MM.1S (cell line): ENCODE measurements around the gene ZNF850.

Source experiments
- DNase-seq: peaks from one replicate; pipeline ENCODE4 v3.0.0-alpha.2; 2015
- H2AFZ ChIP-seq: fragments of 300-600 bp; sonication (generic); 2 replicates; pipeline ENCODE4 v1.6.0; 2016; ENCODE audit warnings: antibody characterized with exemption, low read length
- H3F3A ChIP-seq: fragments of 300-600 bp; sonication (generic); 2 replicates; pipeline ENCODE4 v1.6.1; 2016; ENCODE audit warnings: mild to moderate bottlenecking, antibody characterized with exemption, low read length, moderate library complexity, mixed read lengths; ENCODE audit not compliant: insufficient read depth
- H3K27ac ChIP-seq: fragments of 300-600 bp; sonication (generic); 2 replicates; pipeline ENCODE4 v1.5.1; 2016; ENCODE audit warnings: mild to moderate bottlenecking, low read length
- H3K27me3 ChIP-seq: fragments of 300-600 bp; sonication (generic); replicated peaks from 2 replicates; pipeline ENCODE4 v1.6.0; 2016; ENCODE audit warnings: low read length; ENCODE audit not compliant: insufficient read depth
- H3K36me3 ChIP-seq: fragments of 300-600 bp; sonication (generic); replicated peaks from 2 replicates; pipeline ENCODE4 v1.6.1; 2016; ENCODE audit warnings: mild to moderate bottlenecking, low read length, mixed read lengths; ENCODE audit not compliant: insufficient read depth
- H3K4me1 ChIP-seq: fragments of 300-600 bp; sonication (generic); 2 replicates; pipeline ENCODE4 v1.6.1; 2016; ENCODE audit warnings: low read length, mixed read lengths
- H3K4me2 ChIP-seq: fragments of 300-600 bp; sonication (generic); 2 replicates; pipeline ENCODE4 v1.6.0; 2016; ENCODE audit warnings: low read depth, low read length
- H3K4me3 ChIP-seq: fragments of 300-600 bp; sonication (generic); 2 replicates; pipeline ENCODE4 v1.5.1; 2016; ENCODE audit warnings: low read length, mixed read lengths
- H3K79me2 ChIP-seq: fragments of 300-600 bp; sonication (generic); 2 replicates; pipeline ENCODE4 v1.6.1; 2016; ENCODE audit warnings: mixed run types, low read length, mixed read lengths
- H3K9ac ChIP-seq: fragments of 300-600 bp; sonication (generic); 2 replicates; pipeline ENCODE4 v1.6.1; 2016; ENCODE audit warnings: low read length, mixed read lengths
- H3K9me2 ChIP-seq: fragments of 300-600 bp; sonication (generic); replicated peaks from 2 replicates; pipeline ENCODE4 v1.6.1; 2016; ENCODE audit warnings: mild to moderate bottlenecking, low read length, mixed read lengths; ENCODE audit not compliant: insufficient read depth
- H3K9me3 ChIP-seq: fragments of 300-600 bp; sonication (generic); replicated peaks from 2 replicates; pipeline ENCODE4 v1.6.1; 2016; ENCODE audit warnings: mild to moderate bottlenecking, low read length, mixed read lengths; ENCODE audit not compliant: insufficient read depth
- H4K20me1 ChIP-seq: fragments of 300-600 bp; sonication (generic); 2 replicates; pipeline ENCODE4 v1.6.1; 2016; ENCODE audit warnings: mild to moderate bottlenecking, low read length, moderate library complexity, mixed read lengths; ENCODE audit not compliant: insufficient read depth
- EZH2 ChIP-seq: fragments of 300-600 bp; sonication (generic); optimal IDR thresholded peaks from 2 replicates; pipeline ENCODE3; 2017; ENCODE audit warnings: low read depth, mild to moderate bottlenecking, antibody characterized with exemption, low read length, mixed read lengths
- EZH2phosphoT487 ChIP-seq: fragments of 300-600 bp; sonication (generic); IDR thresholded peaks from 2 replicates; pipeline ENCODE4 v1.6.1; 2018; ENCODE audit warnings: antibody characterized with exemption, low read length
- TF ChIP-seq, protein P1 (sequence below): fragments of 300-600 bp; sonication (generic); IDR thresholded peaks from 2 replicates; pipeline ENCODE4 v1.5.1; 2016; ENCODE audit warnings: antibody characterized with exemption, low read length, mixed read lengths

The ZNF850 gene

DNA sequence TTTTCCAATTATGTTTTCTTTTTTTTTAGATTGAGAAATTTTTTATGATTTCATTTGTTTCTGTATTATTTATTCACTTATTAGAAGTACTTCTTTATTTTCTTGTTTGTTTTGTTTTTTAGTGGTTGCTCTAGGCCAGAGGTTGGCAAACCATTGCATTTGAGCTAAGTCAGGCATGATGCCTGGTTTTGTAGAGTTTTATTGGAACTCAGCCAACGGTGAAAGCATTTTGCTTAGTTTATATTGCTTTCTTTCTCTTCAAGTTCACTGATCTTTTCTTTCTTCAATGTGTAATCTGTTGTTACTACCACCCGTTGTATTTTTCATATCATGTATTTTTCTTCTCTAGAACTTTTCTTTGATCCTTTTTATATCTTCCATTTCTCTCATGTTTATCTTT, 65.5 kb downstream of the ZNF850 start:
- Histone ChIP-seq H3K4me2 (no peak overlapping the region), H3K4me3 (no peak overlapping the region), H3K27me3 (no peaks in the 10 kb centered on the region), H3K9me3 (no peaks in the 10 kb centered on the region), H3K9ac (no peak overlapping the region), H3K79me2 (peaks cover 40% of the 10 kb centered on the region), H3K27ac (no peak overlapping the region), H3K36me3 (peaks cover 18% of the 10 kb centered on the region), H2AFZ (no peak overlapping the region), H3K9me2 (no peaks in the 10 kb centered on the region), H3K4me1 (no peaks in the 10 kb centered on the region), H3F3A (no peaks in the 10 kb centered on the region), H4K20me1 (no peaks in the 10 kb centered on the region)
- DNase-seq = no peak
- TF ChIP-seq, protein P1, sequence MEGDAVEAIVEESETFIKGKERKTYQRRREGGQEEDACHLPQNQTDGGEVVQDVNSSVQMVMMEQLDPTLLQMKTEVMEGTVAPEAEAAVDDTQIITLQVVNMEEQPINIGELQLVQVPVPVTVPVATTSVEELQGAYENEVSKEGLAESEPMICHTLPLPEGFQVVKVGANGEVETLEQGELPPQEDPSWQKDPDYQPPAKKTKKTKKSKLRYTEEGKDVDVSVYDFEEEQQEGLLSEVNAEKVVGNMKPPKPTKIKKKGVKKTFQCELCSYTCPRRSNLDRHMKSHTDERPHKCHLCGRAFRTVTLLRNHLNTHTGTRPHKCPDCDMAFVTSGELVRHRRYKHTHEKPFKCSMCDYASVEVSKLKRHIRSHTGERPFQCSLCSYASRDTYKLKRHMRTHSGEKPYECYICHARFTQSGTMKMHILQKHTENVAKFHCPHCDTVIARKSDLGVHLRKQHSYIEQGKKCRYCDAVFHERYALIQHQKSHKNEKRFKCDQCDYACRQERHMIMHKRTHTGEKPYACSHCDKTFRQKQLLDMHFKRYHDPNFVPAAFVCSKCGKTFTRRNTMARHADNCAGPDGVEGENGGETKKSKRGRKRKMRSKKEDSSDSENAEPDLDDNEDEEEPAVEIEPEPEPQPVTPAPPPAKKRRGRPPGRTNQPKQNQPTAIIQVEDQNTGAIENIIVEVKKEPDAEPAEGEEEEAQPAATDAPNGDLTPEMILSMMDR = no peak
- no peak for TF ChIP-seq EZH2phosphoT487
- no peak for TF ChIP-seq EZH2

DNA sequence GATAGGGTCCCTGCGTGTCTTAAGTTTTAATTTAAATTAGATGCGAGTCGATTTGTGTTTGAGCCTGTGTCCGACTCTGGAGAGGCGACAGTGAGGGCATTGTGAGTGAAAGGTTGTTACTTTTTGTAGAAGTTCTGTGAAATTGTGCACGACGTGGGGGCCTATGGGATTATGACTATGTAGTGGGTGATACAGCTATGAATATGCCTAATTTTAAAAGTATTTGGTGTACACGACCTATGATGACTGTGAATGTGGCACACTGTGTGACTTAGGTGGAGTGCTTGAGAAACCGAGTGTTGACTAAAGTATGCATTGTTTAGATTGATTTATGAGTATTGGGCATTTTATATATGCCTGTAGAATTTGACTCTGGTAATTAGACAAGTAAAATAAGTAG, 84.5 kb downstream of the ZNF850 start:
- peaks cover 19% of the 10 kb centered on the region for H3K79me2 ChIP-seq
- H3K4me2 ChIP-seq = peak overlapping the region; percentile 66
- peak overlapping the region; percentile 99 for H2AFZ ChIP-seq
- H3K27me3 ChIP-seq = no peaks in the 10 kb centered on the region
- TF ChIP-seq EZH2 = no peak
- TF ChIP-seq, protein P1 = no peak
- no peak for TF ChIP-seq EZH2phosphoT487
- H3K4me1 ChIP-seq = peaks cover 5% of the 10 kb centered on the region; the same call in 1 of the 2 replicates
- peak overlapping the region; percentile 72 for H3K9ac ChIP-seq
- no peaks in the 10 kb centered on the region for H3K9me2 ChIP-seq
- H3K4me3 ChIP-seq = peak overlapping the region; percentile 85
- no peaks in the 10 kb centered on the region for H4K20me1 ChIP-seq
- H3K36me3 ChIP-seq = peaks cover 31% of the 10 kb centered on the region
- H3F3A ChIP-seq = no peaks in the 10 kb centered on the region
- H3K9me3 ChIP-seq = no peaks in the 10 kb centered on the region
- peak overlapping the region; percentile 21; the same call in 1 of the 2 replicates for H3K27ac ChIP-seq
- DNase-seq = no peak

DNA sequence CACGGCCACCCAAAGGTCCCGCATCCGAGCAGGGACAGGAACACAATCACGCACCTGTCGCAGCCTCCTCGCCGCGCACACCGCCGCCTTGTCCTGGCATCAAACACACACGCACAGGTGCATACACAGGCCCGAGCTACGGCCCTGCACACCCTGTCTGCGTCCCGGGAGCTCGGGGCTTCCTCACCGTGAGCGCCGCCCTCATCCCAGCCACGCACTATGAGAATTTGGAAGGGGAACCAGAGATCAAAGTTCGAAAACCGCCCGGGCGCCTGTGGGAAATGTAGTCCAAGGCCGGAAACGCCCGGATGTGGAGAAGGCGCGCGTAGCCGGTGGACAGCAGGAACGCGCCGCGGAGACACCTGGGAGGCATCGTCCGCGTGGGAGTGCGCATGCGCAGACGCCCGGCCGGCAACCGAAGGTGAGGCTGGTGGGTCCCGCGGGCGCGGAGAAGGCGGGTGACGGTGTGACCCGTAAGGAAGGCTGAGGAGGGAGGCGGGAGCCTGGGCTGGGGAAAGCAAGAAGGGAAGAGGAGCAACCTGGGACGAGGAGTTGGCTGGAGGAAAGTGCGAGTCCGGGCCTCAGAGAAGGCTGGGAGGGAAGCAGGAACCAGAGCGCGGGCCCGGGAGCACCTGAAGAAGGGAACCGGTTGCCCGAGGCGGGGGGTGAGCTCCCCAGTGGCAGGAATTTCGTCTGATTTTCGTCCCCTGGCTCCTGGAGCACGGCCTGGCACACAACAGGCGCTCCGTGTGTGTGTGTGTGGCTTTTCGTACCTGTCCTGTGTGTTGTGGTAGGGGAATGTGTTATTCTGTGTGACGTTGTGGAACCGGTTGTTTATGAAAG, 85.2 kb downstream of the ZNF850 start, which contains the start of gene ZNF567:
ZNF567 (plus strand) TSS at position 399 of the 843 bp plus-strand sequence. CDS start 7,256 bp downstream, outside the sequence.
- TF ChIP-seq, protein P1 = no peak
- TF ChIP-seq EZH2phosphoT487 = no peak
- TF ChIP-seq EZH2 = no peak
- H3K9me3 ChIP-seq = no peaks in the 10 kb centered on the region
- no peaks in the 10 kb centered on the region for H3K9me2 ChIP-seq
- no peaks in the 10 kb centered on the region for H3K27me3 ChIP-seq
- H3K4me2 ChIP-seq = peak within 1 kb of the TSS; percentile 66
- no peaks in the 10 kb centered on the region for H3F3A ChIP-seq
- peak within 1 kb of the TSS; percentile 85 for H3K4me3 ChIP-seq
- H2AFZ ChIP-seq = peak within 1 kb of the TSS; percentile 99
- peak within 1 kb of the TSS; percentile 72 for H3K9ac ChIP-seq
- peak within 1 kb of the TSS; percentile 21; the same call in 1 of the 2 replicates for H3K27ac ChIP-seq
- peaks cover 19% of the 10 kb centered on the region for H3K79me2 ChIP-seq
- peaks cover 30% of the 10 kb centered on the region for H3K36me3 ChIP-seq
- DNase-seq = peak; percentile 97
- no peaks in the 10 kb centered on the region for H4K20me1 ChIP-seq
- H3K4me1 ChIP-seq = peaks cover 5% of the 10 kb centered on the region; the same call in 1 of the 2 replicates
